Activated naive CD4-positive, alpha-beta T cell treated with anti-CD3 and anti-CD28 coated beads for 36 hours (primary cell): ENCODE results near the gene AHCYL1. TPM values are rescaled to one million over a fixed set of nuclear protein-coding genes. Genes with fewer than 3 reads are reported as not detected.

Experiments
- CTCF ChIA-PET: fragments of 350-600 bp; sonication (Branson Sonifier 250); formaldehyde crosslinking; loops from one replicate; lab custom pipeline; 2021; ENCODE audit warnings: antibody characterized with exemption; lab: Charles Lee
- DNase-seq: peaks from one replicate; pipeline ENCODE4 v3.0.0-alpha.2; 2020
- H3K27ac Mint-ChIP-seq: one replicate; pipeline ENCODE4 v1.8.0; 2021; ENCODE audit warnings: mild to moderate bottlenecking, mixed read lengths
- H3K27me3 Mint-ChIP-seq: one replicate; pipeline ENCODE4 v1.8.0; 2021; ENCODE audit warnings: low read depth, mixed read lengths
- H3K36me3 Mint-ChIP-seq: one replicate; pipeline ENCODE4 v1.8.0; 2021; ENCODE audit warnings: low read depth, mixed read lengths
- H3K4me1 Mint-ChIP-seq: one replicate; pipeline ENCODE4 v1.8.0; 2021; ENCODE audit warnings: low read depth, mixed read lengths
- H3K4me3 Mint-ChIP-seq: one replicate; pipeline ENCODE4 v1.8.0; 2021; ENCODE audit warnings: mild to moderate bottlenecking, moderate library complexity, mixed read lengths
- H3K9me3 Mint-ChIP-seq: one replicate; pipeline ENCODE4 v1.8.0; 2021; ENCODE audit warnings: mixed read lengths
- intact Hi-C: fragments of 100-400 bp; cut with micrococcal nuclease; formaldehyde crosslinking; loops from one replicate; pipeline ENCODE4 v1.15.1; 2023
- total RNA-seq, 2 experiments: library from RNA; stranded (reverse); gene quantifications; one replicate each; pipeline ENCODE4 v1.2.3, GENCODE V29; 2021

Gene AHCYL1
- total RNA-seq, 2 experiments from 2014 or later: 70.0 to 75.1 TPM

DNA sequence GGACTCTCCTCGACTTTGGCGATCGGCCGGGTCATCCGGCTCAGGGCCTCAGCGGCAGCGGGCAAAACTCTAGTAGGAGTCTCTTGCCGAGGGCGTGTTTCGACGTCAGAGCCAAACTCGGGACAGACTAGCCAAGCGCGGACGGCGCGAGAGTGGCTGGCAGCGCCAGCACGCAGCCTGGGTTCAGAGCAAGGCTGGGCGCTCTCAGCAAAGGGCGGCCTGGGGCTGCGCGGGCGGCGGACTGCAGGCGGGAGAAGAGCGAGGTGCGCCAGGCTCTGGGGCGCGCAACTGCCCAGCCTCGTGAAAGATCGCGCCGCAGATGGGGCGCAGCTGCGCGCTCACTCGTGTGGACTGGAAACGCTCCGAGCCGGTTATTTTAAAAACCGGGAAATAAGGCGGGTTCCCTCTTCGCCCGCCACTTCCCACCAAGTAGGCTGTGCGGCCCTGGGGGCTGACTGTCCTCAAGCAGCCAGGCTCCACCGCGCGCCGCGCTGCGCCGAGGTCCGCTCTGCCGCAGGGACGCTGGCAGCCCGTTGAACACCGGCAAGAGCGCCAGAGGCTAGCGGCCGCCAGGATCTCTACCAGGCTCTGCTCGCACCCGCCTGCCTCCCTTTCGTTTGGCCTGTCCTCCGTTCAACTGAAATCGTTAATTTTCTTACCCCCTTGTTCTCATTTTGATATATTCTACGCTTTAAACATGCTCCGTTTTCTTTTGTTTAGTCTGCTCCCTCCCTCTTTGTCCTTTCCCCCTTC is 83.5 kb downstream of the AHCYL1 start:
- DNase-seq: no peak
- CTCF ChIA-PET: interaction anchor here (1.4 to 5.4 kb wide), 3 partner anchors 8 to 49 kb away, joined by 4 to 42 read pairs (median 6); no protein-coding TSS in a partner anchor
- Mint-ChIP-seq H3K4me3 (peak overlapping the region; percentile 30), H3K4me1 (peaks cover 14% of the 10 kb centered on the region), H3K9me3 (no peaks in the 10 kb centered on the region), H3K27me3 (peaks cover 55% of the 10 kb centered on the region), H3K36me3 (no peaks in the 10 kb centered on the region), H3K27ac (no peak overlapping the region)
- intact Hi-C loops: loop anchor here (2.0 kb wide), 1 partner anchor 17 kb away; no protein-coding TSS in a partner anchor

- no peak for DNase-seq
- Mint-ChIP-seq H3K4me3 (peak overlapping the region; percentile 30), H3K9me3 (no peaks in the 10 kb centered on the region), H3K27ac (no peak overlapping the region), H3K36me3 (no peaks in the 10 kb centered on the region), H3K27me3 (peaks cover 59% of the 10 kb centered on the region), H3K4me1 (peaks cover 14% of the 10 kb centered on the region)
- CTCF ChIA-PET: interaction anchor here (1.4 to 5.4 kb wide), 2 partner anchors 9 to 14 kb away, joined by 6 to 42 read pairs; no protein-coding TSS in a partner anchor
- intact Hi-C loops: loop anchor here (1.0 to 2.0 kb wide), 2 partner anchors 9 to 16 kb away; no protein-coding TSS in a partner anchor
These were observed 84.3 kb downstream of the AHCYL1 start for GRCh38 chr1:110068646-110069403.

DNA sequence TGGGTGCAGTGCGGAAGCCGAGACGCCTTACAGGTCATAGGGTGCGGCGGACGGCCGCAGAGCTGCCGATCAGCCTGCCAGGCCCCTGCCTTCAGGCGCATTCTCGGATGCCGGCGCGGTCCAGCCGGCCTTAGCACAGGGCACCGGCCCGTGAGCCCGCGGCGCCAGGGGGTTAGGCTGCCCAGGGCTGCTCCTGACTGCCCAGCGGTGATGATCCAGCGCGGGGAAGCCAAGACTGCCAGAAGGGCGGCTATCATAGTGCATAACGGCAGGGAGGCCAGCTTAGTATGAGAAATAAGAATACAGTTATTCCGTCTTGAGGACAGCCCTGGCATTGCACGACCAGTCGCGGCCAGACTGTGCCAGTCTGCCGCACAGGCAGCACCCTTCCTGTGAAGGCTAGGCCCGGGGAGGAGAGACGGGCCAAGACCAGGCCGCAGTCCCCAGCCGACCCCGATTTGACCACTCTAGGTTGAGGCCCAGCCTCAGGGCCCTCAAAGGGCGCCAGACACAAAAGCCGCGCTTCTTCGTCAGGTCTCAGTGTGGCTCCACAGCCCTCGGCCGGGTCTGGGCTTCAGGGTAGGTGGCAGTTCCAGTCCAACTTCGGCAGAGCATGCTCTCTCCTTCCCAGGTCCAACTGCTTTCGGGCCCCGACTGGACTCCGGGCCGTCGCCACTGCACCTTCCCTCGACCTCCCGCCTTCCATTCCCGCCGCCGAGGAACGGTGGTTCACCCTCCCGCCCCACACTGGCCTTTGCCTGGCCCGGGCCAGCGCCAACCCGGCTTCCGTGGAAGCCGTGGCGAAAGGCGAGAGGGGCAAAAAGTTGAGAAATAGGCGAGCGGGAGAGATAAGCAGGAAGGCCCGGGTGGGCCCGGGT is 85.1 kb downstream of the AHCYL1 start:
- Mint-ChIP-seq H3K36me3 (no peaks in the 10 kb centered on the region), H3K9me3 (no peaks in the 10 kb centered on the region), H3K4me1 (peaks cover 14% of the 10 kb centered on the region), H3K4me3 (peak overlapping the region; percentile 52), H3K27ac (no peak overlapping the region), H3K27me3 (peaks cover 61% of the 10 kb centered on the region)
- no peak for DNase-seq
- CTCF ChIA-PET: interaction anchor here (1.4 to 5.4 kb wide), 2 partner anchors 10 to 15 kb away, joined by 6 to 42 read pairs; no protein-coding TSS in a partner anchor
- intact Hi-C loops: loop anchor here (1.0 to 2.0 kb wide), 2 partner anchors 9 to 15 kb away; no protein-coding TSS in a partner anchor

GRCh38 chr1:110070282-110070669 is 85.7 kb downstream of the AHCYL1 start:
- DNase-seq: no peak
- peaks cover 14% of the 10 kb centered on the region for H3K4me1 Mint-ChIP-seq
- CTCF ChIA-PET: interaction anchor here (1.2 to 2.1 kb wide), 4 partner anchors 11 to 40 kb away, joined by 3 to 16 read pairs (median 5); no protein-coding TSS in a partner anchor
- peaks cover 61% of the 10 kb centered on the region for H3K27me3 Mint-ChIP-seq
- H3K36me3 Mint-ChIP-seq: no peaks in the 10 kb centered on the region
- no peak overlapping the region for H3K27ac Mint-ChIP-seq
- H3K4me3 Mint-ChIP-seq: peak overlapping the region; percentile 52
- intact Hi-C loops: no loop called here
- no peaks in the 10 kb centered on the region for H3K9me3 Mint-ChIP-seq

DNA sequence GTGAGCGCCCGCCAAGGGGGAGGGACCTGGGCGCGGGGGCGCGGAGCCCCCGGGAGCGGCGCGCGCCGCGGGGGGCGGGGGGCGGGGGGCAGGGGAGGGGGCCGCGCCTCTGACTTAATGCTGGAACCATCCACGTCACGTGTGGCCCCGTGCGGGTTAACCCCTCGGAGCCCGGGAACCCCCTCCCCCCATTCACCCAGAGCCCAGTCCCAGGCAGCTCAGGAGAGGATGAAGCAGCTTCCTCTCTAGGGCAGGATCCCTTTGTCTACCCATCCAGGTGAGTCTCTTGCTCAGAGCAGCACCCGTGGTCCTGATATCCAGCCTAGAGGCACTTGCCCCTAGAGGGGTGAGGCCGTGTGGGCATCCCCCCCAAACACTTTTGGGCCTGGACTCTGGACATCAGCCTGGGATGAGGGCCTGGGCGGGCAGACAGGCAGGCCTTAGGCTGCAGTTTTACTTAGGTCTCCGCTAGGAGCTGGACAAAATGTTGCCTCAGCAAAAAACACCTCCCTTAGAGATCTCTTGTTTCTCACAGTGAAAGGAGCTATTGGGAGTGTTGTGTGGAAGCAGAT is 86.2 kb downstream of the AHCYL1 start, which contains the start of gene ALX3:
ALX3 (minus strand) TSS at position 2 of the 572 bp plus-strand sequence. CDS start 60 bp downstream, outside the sequence.
- Mint-ChIP-seq H3K27ac (no peak within 1 kb of the TSS), H3K9me3 (no peaks in the 10 kb centered on the region), H3K4me1 (peaks cover 14% of the 10 kb centered on the region), H3K36me3 (no peaks in the 10 kb centered on the region), H3K27me3 (peaks cover 61% of the 10 kb centered on the region), H3K4me3 (peak within 1 kb of the TSS; percentile 52)
- no peak for DNase-seq
- intact Hi-C loops: no loop called here
- CTCF ChIA-PET: interaction anchor here (1.0 to 2.1 kb wide), 5 partner anchors 11 to 41 kb away, joined by 3 to 16 read pairs (median 4); no protein-coding TSS in a partner anchor

Other genes with a start within 250 kb of the AHCYL1 start
- 1 to 10 TPM; 4.7 to 4.8 TPM for gene GSTM3, start 243.7 kb upstream of the AHCYL1 start, total RNA-seq
- gene EPS8L3, start 220.8 kb upstream of the AHCYL1 start, total RNA-seq: not detected
- 10 to 100 TPM; 12.0 to 13.5 TPM for gene CSF1, start 73.9 kb upstream of the AHCYL1 start, total RNA-seq
- 10 to 100 TPM; 20.7 to 22.8 TPM for gene STRIP1, start 49.9 kb downstream of the AHCYL1 start, total RNA-seq
- not detected for gene ALX3, start 85.9 kb downstream of the AHCYL1 start, total RNA-seq
- not detected for gene UBL4B, start 127.7 kb downstream of the AHCYL1 start, total RNA-seq
- gene SLC6A17, start 165.7 kb downstream of the AHCYL1 start, total RNA-seq: under 1 TPM in 1 of 2 experiments, not detected in 1; 0.12 TPM
- gene KCNC4, start 225.5 kb downstream of the AHCYL1 start, total RNA-seq: 1 to 10 TPM; 9.7 TPM